Measurements from ENCODE around the gene CRB1.

Gene CRB1

GRCh38 chr1:197360068-197360467 lies 92.0 kb downstream of the CRB1 start:
- Histone ChIP-seq H3F3A (ENCODE audit: control insufficient read depth, insufficient read depth) (no peaks in the 10 kb centered on the region), H3K4me2 (ENCODE audit: low read length) (no peak overlapping the region), H3K27me3 (ENCODE audit: control insufficient read depth, low read length) (no peaks in the 10 kb centered on the region), H3K9me2 (replicated peaks; ENCODE audit: control insufficient read depth, low read length) (no peaks in the 10 kb centered on the region), H3K79me2 (ENCODE audit: control insufficient read depth, low read length) (no peaks in the 10 kb centered on the region), H3K4me1 (ENCODE audit: control insufficient read depth, low read length) (no peaks in the 10 kb centered on the region), H3K36me3 (ENCODE audit: control insufficient read depth, low read length) (no peaks in the 10 kb centered on the region), H3K9me3 (ENCODE audit: control insufficient read depth, insufficient read depth, low read length) (no peaks in the 10 kb centered on the region), H3K27ac (ENCODE audit: low read depth, low read length) (no peak overlapping the region), H3K4me3 (ENCODE audit: low read length) (no peak overlapping the region), H4K20me1 (ENCODE audit: control insufficient read depth, insufficient read depth, low read depth, low read length) (no peaks in the 10 kb centered on the region)
- TF ChIP-seq CTCF (IDR thresholded peaks at IDR 0.05; ENCODE audit: low read depth, low read length, poor library complexity, severe bottlenecking), result no peak
- TF ChIP-seq EZH2phosphoT487 (IDR thresholded peaks at IDR 0.05; ENCODE audit: borderline replicate concordance, low read length), result no peak

- Histone ChIP-seq H3K9me2 (replicated peaks; ENCODE audit: control insufficient read depth, low read length) (no peaks in the 10 kb centered on the region), H3K27ac (ENCODE audit: low read depth, low read length) (no peak overlapping the region), H3K9me3 (ENCODE audit: control insufficient read depth, insufficient read depth, low read length) (no peaks in the 10 kb centered on the region), H3K4me2 (ENCODE audit: low read length) (no peak overlapping the region), H3K36me3 (ENCODE audit: control insufficient read depth, low read length) (no peaks in the 10 kb centered on the region), H4K20me1 (ENCODE audit: control insufficient read depth, insufficient read depth, low read depth, low read length) (no peaks in the 10 kb centered on the region), H3K79me2 (ENCODE audit: control insufficient read depth, low read length) (no peaks in the 10 kb centered on the region), H3K27me3 (ENCODE audit: control insufficient read depth, low read length) (no peaks in the 10 kb centered on the region), H3K4me1 (ENCODE audit: control insufficient read depth, low read length) (no peaks in the 10 kb centered on the region), H3K4me3 (ENCODE audit: low read length) (no peak overlapping the region), H3F3A (ENCODE audit: control insufficient read depth, insufficient read depth) (no peaks in the 10 kb centered on the region)
- TF ChIP-seq EZH2phosphoT487 (IDR thresholded peaks at IDR 0.05; ENCODE audit: borderline replicate concordance, low read length), result no peak
- no peak for TF ChIP-seq CTCF (IDR thresholded peaks at IDR 0.05; ENCODE audit: low read depth, low read length, poor library complexity, severe bottlenecking)
These were observed 94.8 kb downstream of the CRB1 start for GRCh38 chr1:197362871-197363270.

GRCh38 chr1:197363855-197364254 lies 95.8 kb downstream of the CRB1 start:
- no peak for TF ChIP-seq CTCF (IDR thresholded peaks at IDR 0.05; ENCODE audit: low read depth, low read length, poor library complexity, severe bottlenecking)
- TF ChIP-seq EZH2phosphoT487 (IDR thresholded peaks at IDR 0.05; ENCODE audit: borderline replicate concordance, low read length), result no peak
- no peaks in the 10 kb centered on the region for H3F3A ChIP-seq (ENCODE audit: control insufficient read depth, insufficient read depth)
- H3K4me1 ChIP-seq (ENCODE audit: control insufficient read depth, low read length), result no peaks in the 10 kb centered on the region
- no peak overlapping the region for H3K4me3 ChIP-seq (ENCODE audit: low read length)
- no peaks in the 10 kb centered on the region for H3K79me2 ChIP-seq (ENCODE audit: control insufficient read depth, low read length)
- no peak overlapping the region for H3K27ac ChIP-seq (ENCODE audit: low read depth, low read length)
- no peaks in the 10 kb centered on the region for H4K20me1 ChIP-seq (ENCODE audit: control insufficient read depth, insufficient read depth, low read depth, low read length)
- no peaks in the 10 kb centered on the region for H3K9me2 ChIP-seq (replicated peaks; ENCODE audit: control insufficient read depth, low read length)
- H3K4me2 ChIP-seq (ENCODE audit: low read length), result no peak overlapping the region
- no peaks in the 10 kb centered on the region for H3K9me3 ChIP-seq (ENCODE audit: control insufficient read depth, insufficient read depth, low read length)
- no peaks in the 10 kb centered on the region for H3K27me3 ChIP-seq (ENCODE audit: control insufficient read depth, low read length)
- no peaks in the 10 kb centered on the region for H3K36me3 ChIP-seq (ENCODE audit: control insufficient read depth, low read length)

- TF ChIP-seq EZH2phosphoT487 (IDR thresholded peaks at IDR 0.05; ENCODE audit: borderline replicate concordance, low read length) (no peak), CTCF (IDR thresholded peaks at IDR 0.05; ENCODE audit: low read depth, low read length, poor library complexity, severe bottlenecking) (no peak)
- H3K4me1 ChIP-seq (ENCODE audit: control insufficient read depth, low read length), result no peaks in the 10 kb centered on the region
- no peaks in the 10 kb centered on the region for H3K27me3 ChIP-seq (ENCODE audit: control insufficient read depth, low read length)
- no peak overlapping the region for H3K4me2 ChIP-seq (ENCODE audit: low read length)
- no peak overlapping the region for H3K27ac ChIP-seq (ENCODE audit: low read depth, low read length)
- no peaks in the 10 kb centered on the region for H3K36me3 ChIP-seq (ENCODE audit: control insufficient read depth, low read length)
- H3K9me2 ChIP-seq (replicated peaks; ENCODE audit: control insufficient read depth, low read length), result no peaks in the 10 kb centered on the region
- H3K79me2 ChIP-seq (ENCODE audit: control insufficient read depth, low read length), result no peaks in the 10 kb centered on the region
- no peaks in the 10 kb centered on the region for H4K20me1 ChIP-seq (ENCODE audit: control insufficient read depth, insufficient read depth, low read depth, low read length)
- no peaks in the 10 kb centered on the region for H3K9me3 ChIP-seq (ENCODE audit: control insufficient read depth, insufficient read depth, low read length)
- no peak overlapping the region for H3K4me3 ChIP-seq (ENCODE audit: low read length)
- no peaks in the 10 kb centered on the region for H3F3A ChIP-seq (ENCODE audit: control insufficient read depth, insufficient read depth)
These were observed 98.9 kb downstream of the CRB1 start for GRCh38 chr1:197366996-197367395.

Data from DOHH2 (cell line).